NCI-H1105 (cell line): ENCODE measurements around the gene PLEKHA3.
"Not testable (repeated sequence)": the region's sequence is repeated elsewhere in the genome, so short reads cannot be mapped to it uniquely, and the experiment has no call there.

Experiments
- DNase-seq: peaks from one replicate; lab custom pipeline; 2025; lab: John Stamatoyannopoulos, UW

Gene PLEKHA3

DNA sequence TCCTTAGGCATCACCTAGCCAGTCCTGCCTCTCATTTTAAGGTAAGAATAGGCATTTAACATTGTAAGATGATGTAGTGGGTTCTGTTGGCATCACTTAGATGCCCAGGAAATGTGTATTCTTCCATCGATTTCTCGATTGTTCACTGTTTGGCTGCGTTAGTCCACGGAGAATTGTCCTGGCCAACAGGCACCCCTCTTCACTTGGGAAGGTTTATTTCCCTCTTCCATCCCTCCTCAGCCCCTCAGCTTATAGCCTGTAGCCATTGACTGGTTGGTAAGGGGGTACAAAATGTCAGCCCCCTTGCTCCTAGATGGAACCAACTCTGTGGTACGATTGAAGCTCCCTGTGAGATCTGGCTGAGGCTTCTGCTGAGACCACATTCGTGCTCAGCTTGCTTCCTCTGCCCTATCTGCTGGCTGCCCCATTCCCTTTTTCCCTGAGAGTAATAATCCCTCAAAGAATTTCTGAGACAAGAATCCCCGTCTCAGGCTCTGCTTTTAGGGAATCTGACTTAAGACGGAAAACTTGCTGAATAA, 43.4 kb downstream of the PLEKHA3 start:
- no peak for DNase-seq

DNA sequence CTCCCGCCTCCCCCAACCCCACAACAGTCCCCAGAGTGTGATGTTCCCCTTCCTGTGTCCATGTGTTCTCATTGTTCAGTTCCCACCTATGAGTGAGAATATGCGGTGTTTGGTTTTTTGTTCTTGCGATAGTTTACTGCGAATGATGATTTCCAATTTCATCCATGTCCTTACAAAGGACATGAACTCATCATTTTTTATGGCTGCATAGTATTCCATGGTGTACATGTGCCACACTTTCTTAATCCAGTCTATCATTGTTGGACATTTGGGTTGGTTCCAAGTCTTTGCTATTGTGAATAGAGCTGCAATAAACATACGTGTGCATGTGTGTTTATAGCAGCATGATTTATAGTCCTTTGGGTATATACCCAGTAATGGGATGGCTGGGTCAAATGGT, 44.8 kb downstream of the PLEKHA3 start:
- DNase-seq, result not testable (repeated sequence)

DNA sequence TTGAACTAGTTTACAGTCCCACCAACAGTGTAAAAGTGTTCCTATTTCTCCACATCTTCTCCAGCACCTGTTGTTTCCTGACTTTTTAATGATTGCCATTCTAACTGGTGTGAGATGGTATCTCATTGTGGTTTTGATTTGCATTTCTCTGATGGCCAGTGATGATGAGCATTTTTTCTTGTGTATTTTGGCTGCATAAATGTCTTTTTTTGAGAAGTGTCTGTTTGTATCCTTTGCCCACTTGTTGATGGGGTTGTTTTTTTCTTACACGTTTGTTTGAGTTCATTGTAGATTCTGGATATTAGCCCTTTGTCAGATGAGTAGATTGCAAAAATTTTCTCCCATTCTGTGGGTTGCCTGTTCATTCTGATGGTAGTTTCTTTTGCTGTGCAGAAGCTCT, 45.2 kb downstream of the PLEKHA3 start:
- not testable (repeated sequence) for DNase-seq

DNA sequence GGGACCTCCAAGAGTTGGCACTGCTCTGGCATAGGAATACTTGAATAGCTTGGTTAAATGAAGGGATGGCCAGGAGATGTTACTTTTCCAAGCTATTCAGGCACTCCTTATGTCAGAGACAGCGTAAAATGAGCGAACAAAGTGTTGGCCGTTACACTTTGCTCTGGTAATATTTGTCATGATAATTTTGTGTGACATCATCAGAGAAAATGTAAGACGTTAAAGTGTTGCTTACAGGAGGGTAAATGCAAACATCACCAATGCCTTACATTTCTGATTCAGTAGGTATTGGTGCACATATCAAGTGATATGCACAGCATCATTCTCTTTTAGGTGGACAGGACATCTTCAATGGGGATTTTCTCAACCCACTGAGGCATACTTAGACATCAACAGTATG, 46.0 kb downstream of the PLEKHA3 start:
- no peak for DNase-seq

DNA sequence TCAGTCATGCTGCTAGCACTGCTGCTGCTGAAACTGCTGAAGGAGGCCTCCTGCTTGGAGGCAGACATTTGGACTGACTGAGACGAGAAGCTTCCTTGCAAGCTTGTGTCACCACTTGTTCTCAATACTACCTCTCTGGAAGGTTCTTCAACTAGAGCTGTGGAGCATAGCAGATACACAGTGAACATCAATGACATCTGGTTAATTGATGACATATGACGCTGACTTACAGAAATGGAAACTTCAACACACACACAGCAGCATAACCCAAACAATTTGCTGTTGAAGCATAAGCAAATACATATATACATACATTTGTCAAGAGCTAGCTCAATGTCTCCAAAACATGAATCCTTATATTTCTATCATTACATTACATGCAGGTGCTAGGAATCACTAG, 47.3 kb downstream of the PLEKHA3 start:
- no peak for DNase-seq

DNA sequence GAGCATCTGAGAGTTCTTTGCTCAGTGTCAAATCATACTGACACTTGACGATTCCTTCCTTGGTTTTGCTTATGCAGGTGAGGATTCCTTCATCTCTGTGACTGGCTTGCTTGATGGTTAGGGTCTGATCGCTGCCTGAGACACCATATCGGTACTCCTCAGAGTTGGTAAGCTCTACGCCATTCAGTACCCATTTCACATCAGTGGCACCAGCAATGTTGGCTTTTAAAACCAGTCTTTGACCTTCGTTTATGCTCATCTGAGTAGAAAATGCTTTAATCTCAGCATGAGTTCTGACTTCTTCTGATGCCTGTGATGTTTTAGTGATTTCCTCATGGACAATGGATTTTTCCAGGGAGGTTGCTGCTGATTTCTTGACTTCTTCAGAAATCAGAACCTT, 48.4 kb downstream of the PLEKHA3 start:
- no peak for DNase-seq

DNA sequence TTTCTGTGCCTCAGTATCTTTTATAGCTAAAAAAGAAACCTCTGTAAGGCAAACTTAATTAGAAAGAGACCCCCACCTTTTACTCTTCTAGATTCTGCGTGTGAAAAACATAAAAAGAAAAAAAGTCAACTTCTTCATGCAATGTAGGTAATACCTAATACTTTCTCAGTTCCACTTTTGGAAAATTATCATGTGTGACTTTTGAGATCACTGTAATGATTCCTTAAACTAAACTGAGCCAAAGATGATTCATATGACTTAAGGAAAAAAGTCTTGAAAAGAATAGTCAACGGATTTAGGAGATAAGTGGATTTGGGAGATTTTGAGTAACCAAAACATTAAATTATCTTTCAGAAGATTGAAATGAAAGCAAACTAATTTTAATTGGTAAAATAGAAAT, 48.9 kb downstream of the PLEKHA3 start:
- no peak for DNase-seq

DNA sequence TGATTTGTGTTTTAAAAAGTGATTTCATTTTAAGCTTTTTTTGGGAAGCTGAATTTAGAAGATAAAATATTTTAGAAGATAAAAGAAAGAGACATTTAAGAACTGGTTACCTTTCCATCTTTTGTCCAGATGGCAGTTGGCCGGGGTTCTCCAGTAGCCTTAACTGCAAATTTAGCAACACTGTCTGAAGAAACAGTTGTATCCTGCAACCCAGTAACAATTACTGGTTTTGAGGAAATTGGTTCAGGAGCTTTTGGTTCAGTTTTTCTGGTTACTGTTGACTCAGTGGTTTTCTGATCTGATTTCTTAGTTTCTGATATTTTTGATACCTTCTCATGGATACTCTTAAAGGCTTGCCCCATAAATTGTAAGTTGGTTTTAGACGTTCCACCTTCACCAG, 49.9 kb downstream of the PLEKHA3 start:
- no peak for DNase-seq

DNA sequence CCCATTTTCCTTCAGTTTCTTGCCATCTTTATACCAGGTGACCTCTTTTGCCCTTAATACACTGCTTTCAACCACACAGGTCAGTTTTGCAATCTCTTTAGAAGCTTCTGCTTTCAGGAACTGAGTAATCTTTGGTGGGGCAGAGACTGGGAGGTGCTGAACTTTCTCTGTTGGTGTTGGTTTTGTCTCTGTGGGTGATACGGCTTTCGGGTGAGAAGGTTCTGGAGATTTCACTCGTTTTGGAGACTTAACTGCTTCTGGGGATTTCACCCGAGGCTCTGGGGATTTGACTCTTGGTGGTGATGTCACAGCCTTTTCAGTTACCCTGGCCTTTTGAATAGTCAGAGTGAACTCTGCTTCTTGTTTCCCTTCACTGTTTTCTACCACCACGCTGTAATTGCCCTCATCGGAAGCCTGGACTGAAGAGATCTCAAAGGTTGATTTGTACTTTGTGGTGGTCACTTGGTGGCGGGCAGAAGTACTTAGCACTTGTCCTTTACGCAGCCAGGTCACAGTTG, 50.4 kb downstream of the PLEKHA3 start:
- no peak for DNase-seq

DNA sequence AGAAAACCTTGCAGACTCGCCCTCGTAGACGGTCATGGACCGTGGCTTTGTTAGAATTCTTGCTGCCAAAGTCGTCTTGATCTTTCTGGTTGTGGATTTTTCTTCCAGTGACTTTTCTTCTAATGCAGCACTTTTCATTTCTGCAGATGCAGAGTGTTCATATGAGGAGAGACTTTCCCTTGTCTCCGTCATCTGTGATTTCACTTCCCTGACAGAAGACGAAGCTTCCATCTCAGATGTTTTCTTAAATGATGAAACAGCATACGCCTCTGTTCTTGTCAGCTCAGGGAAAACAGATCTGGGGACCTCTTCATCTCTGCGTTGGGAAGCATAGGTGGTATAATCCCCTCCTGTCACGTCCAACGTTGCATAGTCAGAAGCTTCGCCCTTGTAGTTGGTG, 50.9 kb downstream of the PLEKHA3 start:
- DNase-seq, result no peak

DNA sequence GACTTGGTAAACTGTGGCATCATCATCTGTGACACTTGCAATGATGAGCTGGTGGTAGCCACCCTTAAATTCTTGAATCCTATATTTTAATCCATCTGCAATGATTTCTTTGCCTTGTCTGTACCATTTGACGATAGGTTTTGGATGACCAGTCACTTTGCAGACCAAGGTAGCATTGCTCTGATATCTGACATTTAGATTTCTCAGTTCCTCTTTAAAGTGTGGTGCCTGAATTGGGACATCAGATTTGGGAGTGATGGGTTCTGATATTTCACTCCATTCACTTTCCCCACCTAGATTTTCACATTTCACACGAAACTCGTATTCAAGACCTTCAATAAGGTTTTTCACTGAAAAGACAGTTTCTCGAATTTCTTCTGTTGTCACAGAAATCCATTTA, 55.8 kb downstream of the PLEKHA3 start:
- no peak for DNase-seq

DNA sequence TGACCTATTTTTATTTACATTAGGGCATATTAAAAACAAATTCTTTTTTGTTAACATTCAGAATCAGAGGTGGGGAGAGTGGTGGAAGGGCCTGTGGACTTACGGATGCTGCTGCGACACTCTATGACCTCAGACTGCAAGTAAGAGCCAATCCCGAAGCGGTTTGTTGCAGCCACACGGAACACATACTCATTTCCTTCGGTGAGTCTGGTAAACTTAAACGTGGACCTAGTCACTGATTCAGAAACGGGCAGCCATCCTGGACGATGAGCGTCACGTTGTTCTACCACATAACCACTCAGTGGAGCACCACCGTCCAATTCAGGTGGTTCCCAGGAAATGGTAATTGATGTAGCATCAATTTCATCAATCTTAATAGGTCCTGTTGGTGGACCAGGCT, 61.9 kb downstream of the PLEKHA3 start:
- no peak for DNase-seq

DNA sequence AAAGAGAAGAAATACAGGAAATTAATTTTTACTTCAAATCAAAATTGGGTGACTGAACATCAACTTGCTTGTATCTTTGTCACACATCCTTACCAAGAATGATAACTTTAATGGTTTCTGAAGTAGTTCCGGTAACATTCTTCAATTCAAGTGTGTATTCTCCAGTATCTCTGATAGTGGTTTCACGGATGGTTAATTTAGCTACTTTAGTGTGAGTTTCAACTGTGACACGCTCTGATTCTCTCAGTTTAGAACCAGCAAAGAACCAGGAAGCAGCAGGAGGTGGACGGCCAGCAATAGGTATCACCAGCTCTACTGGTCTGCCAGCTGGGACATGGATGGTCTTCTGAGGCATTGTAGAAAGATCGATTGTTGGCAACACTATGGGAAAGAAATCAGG, 62.3 kb downstream of the PLEKHA3 start:
- no peak for DNase-seq

DNA sequence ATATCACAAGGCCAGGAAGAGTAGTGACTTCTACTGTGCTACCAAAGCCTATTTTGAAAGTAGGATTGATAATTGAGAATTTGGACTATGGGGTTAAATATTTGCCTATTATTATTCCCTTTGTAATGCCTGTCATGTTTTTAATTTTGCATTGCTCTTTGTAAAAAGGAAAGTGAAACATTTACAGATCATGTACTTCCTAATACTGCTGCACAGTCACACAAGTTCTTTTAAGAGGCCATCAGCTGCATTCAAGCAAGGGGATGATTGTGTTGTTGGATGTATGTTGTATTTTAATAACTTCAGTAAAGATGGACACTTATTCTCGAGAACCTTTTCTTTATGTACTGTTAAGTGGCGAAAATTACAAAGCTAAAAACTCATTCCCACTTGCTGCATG, 70.1 kb downstream of the PLEKHA3 start:
- no peak for DNase-seq

DNA sequence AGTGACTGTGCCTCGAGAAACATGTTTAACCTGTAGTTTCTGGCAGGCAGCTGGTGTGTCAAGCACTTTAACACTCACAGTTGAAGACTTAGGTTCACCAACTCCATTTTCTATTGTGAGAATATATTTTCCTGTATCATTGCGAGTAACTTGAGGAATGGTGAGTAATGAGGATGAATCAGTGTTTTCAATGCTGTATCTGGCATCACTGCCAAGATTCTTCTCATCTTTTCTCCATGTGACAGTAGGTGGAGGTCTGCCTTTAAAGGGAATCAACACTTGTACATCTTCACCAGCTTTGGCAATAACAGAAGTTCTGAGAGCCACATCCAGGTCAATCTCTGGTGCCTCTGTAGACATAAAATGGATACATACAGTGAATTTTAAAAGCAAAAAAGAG, 72.8 kb downstream of the PLEKHA3 start:
- no peak for DNase-seq
